Central memory CD8-positive, alpha-beta T cell (primary cell): ENCODE results near the gene NBAS.
A peak's percentile ranks its signal among the peaks of the same experiment; 100 is the strongest.

Source experiments
- ATAC-seq: fragments of 150-1000 bp; cut with Tn5 transposase; replicated peaks from 2 replicates; pipeline ENCODE4 v1.10.0; 2022; ENCODE audit warnings: mild to moderate bottlenecking, moderate FRiP score, moderate number of reproducible peaks; ENCODE audit not compliant: poor library complexity, severe bottlenecking; ENCODE audit errors: extremely low read depth
- DNase-seq, 2 donors: peaks; one replicate each; pipeline ENCODE4 v3.0.0; 2021; ENCODE audit warnings: low spot score in 2 of 2
- H3K27ac Mint-ChIP-seq: one replicate; pipeline ENCODE4 v1.8.0; 2022; ENCODE audit warnings: low read depth, mild to moderate bottlenecking, moderate library complexity, mixed read lengths
- H3K27me3 Mint-ChIP-seq: one replicate; pipeline ENCODE4 v1.8.0; 2022; ENCODE audit warnings: mixed read lengths
- H3K36me3 Mint-ChIP-seq: one replicate; pipeline ENCODE4 v1.8.0; 2022; ENCODE audit warnings: mild to moderate bottlenecking, moderate library complexity, mixed read lengths; ENCODE audit not compliant: insufficient read depth
- H3K4me1 Mint-ChIP-seq: one replicate; pipeline ENCODE4 v1.8.0; 2022; ENCODE audit warnings: mixed read lengths
- H3K4me3 Mint-ChIP-seq: one replicate; pipeline ENCODE4 v1.8.0; 2022; ENCODE audit warnings: mild to moderate bottlenecking, moderate library complexity, mixed read lengths
- H3K9me3 Mint-ChIP-seq: one replicate; pipeline ENCODE4 v1.8.0; 2022; ENCODE audit warnings: mixed read lengths

NBAS gene

DNA sequence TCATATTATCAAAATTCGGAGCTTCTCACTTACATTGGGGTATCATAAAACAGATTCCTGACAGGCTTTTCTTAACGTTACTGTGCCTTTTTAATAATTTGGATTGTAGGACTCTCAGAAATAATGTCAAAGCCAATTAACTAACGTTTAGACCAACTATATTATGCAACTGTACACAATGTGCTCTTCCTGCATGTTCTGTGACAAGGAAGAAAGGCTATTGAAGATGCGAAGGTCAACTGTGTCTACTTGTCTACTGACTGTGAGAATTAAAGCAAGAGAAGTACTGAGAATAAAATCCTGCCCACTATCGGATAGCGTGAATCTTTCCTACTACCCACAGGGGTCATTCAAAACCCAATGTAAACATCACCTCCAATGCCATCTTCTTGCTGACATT is 393.0 kb downstream of the NBAS start:
- no peaks in the 10 kb centered on the region for H3K9me3 Mint-ChIP-seq
- H3K27ac Mint-ChIP-seq: no peak overlapping the region
- H3K27me3 Mint-ChIP-seq: no peaks in the 10 kb centered on the region
- DNase-seq (no peak), ATAC-seq (no peak)
- H3K4me3 Mint-ChIP-seq: no peak overlapping the region
- peaks cover 15% of the 10 kb centered on the region for H3K36me3 Mint-ChIP-seq
- no peaks in the 10 kb centered on the region for H3K4me1 Mint-ChIP-seq

DNA sequence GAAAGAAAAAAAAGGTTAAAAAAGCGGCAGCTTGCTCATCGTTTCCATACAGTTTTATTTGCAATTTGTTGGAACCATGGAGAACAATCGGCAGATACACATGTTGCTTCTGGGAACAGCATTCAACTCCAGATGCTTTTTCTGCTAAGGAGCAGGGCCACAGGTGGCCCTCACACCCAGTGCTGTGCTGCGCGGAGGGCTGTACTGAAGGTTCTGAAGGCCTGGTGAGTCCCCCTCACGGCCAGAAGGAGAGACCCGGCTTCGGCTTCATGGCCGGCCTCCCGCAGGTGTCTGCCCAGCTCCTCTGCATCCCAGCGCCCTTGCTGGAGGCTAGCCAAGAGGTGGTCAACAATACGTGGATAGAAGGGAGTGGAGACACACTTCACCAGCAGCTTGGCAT is 394.3 kb downstream of the NBAS start:
- H3K4me1 Mint-ChIP-seq: no peaks in the 10 kb centered on the region
- DNase-seq: no peak
- peaks cover 15% of the 10 kb centered on the region for H3K36me3 Mint-ChIP-seq
- H3K27me3 Mint-ChIP-seq: no peaks in the 10 kb centered on the region
- no peak overlapping the region for H3K4me3 Mint-ChIP-seq
- no peaks in the 10 kb centered on the region for H3K9me3 Mint-ChIP-seq
- ATAC-seq: no peak
- H3K27ac Mint-ChIP-seq: no peak overlapping the region

GRCh38 chr2:15163326-15163725 is 397.8 kb downstream of the NBAS start:
- DNase-seq (no peak), ATAC-seq (no peak)
- H3K27me3 Mint-ChIP-seq: no peaks in the 10 kb centered on the region
- H3K36me3 Mint-ChIP-seq: peaks cover 8% of the 10 kb centered on the region
- H3K9me3 Mint-ChIP-seq: no peaks in the 10 kb centered on the region
- H3K4me1 Mint-ChIP-seq: peaks cover 11% of the 10 kb centered on the region
- no peak overlapping the region for H3K27ac Mint-ChIP-seq
- no peak overlapping the region for H3K4me3 Mint-ChIP-seq

- ATAC-seq (no peak), DNase-seq (no peak)
- H3K4me1 Mint-ChIP-seq: peaks cover 11% of the 10 kb centered on the region
- peaks cover 8% of the 10 kb centered on the region for H3K36me3 Mint-ChIP-seq
- H3K27ac Mint-ChIP-seq: no peak overlapping the region
- H3K27me3 Mint-ChIP-seq: no peaks in the 10 kb centered on the region
- no peaks in the 10 kb centered on the region for H3K9me3 Mint-ChIP-seq
- no peak overlapping the region for H3K4me3 Mint-ChIP-seq
Observed at GRCh38 chr2:15162620-15163019, 398.5 kb downstream of the NBAS start.

DNA sequence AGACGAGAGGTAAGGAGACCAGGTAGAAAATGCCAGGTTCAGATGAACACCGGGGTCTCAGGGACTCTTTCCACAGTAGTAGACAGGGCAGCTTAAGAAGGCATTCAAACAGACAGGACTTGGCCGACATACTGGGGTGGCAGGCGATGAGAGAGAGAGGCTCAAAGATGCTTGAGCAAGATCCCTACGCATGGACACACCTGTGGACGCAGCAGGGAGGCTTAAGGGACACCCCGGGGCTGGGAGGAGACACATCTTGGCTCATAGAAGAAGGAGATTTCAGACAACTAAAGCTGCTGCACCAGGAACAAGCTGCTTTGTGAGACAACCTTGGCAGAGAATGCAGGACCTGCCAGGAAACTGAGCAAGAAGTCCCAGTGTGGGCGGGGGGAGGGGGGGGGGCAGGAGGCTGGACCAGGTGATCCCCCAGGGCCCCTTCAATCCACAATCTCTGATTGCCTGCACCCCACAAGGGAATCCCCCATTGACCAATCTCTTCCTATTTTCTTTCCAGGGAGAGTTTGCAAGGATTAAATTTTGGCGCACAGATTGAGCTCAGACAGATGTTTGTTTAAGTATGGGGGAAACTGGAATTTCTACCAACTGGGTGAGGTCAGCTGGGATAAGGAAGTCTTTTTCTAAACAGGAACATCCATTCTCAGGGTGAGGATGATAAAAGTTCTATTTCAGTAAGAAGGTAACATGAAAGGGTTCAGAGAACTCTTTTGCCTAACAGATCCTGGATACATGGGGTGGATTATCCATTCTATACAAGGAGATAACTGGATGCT is 400.7 kb downstream of the NBAS start:
- DNase-seq (no peak), ATAC-seq (no peak)
- Mint-ChIP-seq H3K9me3 (no peaks in the 10 kb centered on the region), H3K4me3 (no peak overlapping the region), H3K27me3 (no peaks in the 10 kb centered on the region), H3K36me3 (peaks cover 4% of the 10 kb centered on the region), H3K4me1 (peaks cover 11% of the 10 kb centered on the region), H3K27ac (peak overlapping the region; percentile 53)

DNA sequence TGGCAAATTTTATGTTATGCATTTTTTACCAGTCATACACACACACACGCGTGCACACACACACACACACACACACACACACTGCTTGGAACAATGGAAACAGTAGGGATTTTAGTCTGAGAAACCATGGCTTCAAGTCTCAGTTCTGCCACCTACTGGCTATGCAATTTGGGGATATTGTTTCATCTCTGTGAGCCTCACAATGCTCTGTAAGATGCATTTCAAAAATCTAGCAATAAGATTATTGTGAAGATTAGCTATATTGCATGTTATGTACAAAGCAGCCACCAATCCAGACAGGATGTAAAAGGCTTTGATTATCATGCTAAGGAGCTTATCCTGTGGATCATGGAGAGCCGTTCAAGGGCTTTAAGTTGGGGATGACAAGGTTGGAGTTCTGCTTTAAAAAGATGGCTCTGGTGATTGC is 401.4 kb downstream of the NBAS start:
- Mint-ChIP-seq H3K36me3 (peaks cover under 1% of the 10 kb centered on the region), H3K4me1 (peaks cover 11% of the 10 kb centered on the region), H3K9me3 (no peaks in the 10 kb centered on the region), H3K4me3 (no peak overlapping the region), H3K27me3 (no peaks in the 10 kb centered on the region), H3K27ac (peak overlapping the region; percentile 53)
- ATAC-seq (no peak), DNase-seq (no peak)

DNA sequence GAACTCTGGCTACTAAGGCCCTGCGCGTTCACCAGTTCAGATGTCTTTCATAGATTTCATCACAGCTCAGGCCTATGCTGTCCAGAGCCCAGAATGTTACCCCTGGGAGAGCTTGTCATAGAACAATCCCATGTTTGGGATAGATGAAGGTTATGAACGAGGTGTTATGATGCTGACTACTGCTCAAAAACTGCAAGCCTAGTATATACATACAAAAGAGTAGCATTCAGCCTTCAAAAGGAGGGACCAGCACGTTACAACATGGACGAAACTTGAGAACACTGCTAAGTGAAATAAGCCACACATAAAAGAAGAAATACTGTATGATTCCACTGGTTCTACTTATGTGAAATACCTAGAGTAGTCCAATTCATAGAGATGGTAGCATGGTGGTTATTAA is 401.9 kb downstream of the NBAS start:
- Mint-ChIP-seq H3K27ac (no peak overlapping the region), H3K4me3 (no peak overlapping the region), H3K27me3 (no peaks in the 10 kb centered on the region), H3K36me3 (no peaks in the 10 kb centered on the region), H3K9me3 (no peaks in the 10 kb centered on the region), H3K4me1 (peaks cover 11% of the 10 kb centered on the region)
- ATAC-seq (no peak), DNase-seq (no peak)

DNA sequence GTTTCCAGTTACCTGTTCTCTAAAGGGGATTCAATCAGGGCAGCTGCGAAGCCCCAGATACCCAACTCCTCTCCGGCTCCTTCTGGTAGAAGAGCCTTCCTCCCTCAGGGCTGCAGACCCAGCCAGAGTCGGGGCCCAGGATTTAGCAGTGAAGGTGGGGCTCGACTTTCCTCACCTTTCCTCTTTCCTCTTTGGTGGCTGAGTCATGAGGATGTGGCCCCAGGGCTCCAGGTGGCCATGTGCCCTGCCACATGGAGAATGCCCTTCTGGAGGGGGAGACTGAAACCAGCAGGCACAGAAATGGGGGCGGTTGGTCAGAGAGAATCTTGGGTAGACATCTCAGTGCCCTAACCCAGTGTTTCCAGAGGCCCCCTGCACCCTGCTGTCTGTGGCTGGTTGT is 402.6 kb downstream of the NBAS start:
- no peaks in the 10 kb centered on the region for H3K9me3 Mint-ChIP-seq

GRCh38 chr2:15158100-15158499 is 403.0 kb downstream of the NBAS start:
- H3K4me1 Mint-ChIP-seq: peaks cover 11% of the 10 kb centered on the region
- ATAC-seq (no peak), DNase-seq (no peak)
- no peaks in the 10 kb centered on the region for H3K27me3 Mint-ChIP-seq
- H3K27ac Mint-ChIP-seq: no peak overlapping the region
- no peaks in the 10 kb centered on the region for H3K36me3 Mint-ChIP-seq
- no peak overlapping the region for H3K4me3 Mint-ChIP-seq
- H3K9me3 Mint-ChIP-seq: no peaks in the 10 kb centered on the region

More for the DNA sequence above, 402.6 kb downstream of the NBAS start:
- no peaks in the 10 kb centered on the region for H3K27me3 Mint-ChIP-seq
- no peaks in the 10 kb centered on the region for H3K36me3 Mint-ChIP-seq
- H3K4me3 Mint-ChIP-seq: no peak overlapping the region
- peaks cover 11% of the 10 kb centered on the region for H3K4me1 Mint-ChIP-seq
- DNase-seq: no peak
- no peak overlapping the region for H3K27ac Mint-ChIP-seq
- ATAC-seq: no peak

DNA sequence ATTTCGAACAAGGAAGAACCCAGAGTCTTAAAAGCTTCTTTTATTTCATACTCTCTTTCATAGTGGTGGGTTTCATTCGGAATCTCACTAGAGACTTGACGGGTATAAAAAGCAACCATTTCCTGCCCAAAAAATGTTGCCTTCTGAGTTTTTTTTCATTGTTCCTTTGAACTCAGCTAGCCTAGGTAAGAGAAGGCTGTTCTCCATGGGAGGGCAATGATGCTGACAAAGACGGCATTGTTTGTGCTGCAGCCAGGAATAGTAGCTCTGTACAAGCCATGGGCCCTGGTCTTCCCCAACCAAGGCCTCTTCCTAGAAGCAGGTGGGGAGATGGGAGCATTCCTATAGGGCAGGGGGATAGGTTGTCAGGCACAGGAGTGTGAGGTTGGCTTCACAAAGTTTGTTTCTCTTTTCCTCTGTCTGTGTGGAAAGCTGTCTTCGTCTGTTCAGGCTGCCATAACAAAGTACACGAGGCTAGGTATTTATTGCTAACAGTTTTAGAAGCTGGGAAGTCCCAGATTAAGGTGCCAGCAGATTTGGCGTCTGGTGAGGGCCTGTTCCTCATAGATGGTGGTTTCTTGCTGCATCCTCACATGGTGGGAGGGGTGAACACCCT is 405.1 kb downstream of the NBAS start:
- no peak for ATAC-seq
- Mint-ChIP-seq H3K4me3 (no peak overlapping the region), H3K27ac (no peak overlapping the region), H3K9me3 (no peaks in the 10 kb centered on the region), H3K27me3 (no peaks in the 10 kb centered on the region), H3K4me1 (peaks cover 11% of the 10 kb centered on the region), H3K36me3 (no peaks in the 10 kb centered on the region)
- no peak for DNase-seq

- ATAC-seq: no peak
- DNase-seq: no peak
- Mint-ChIP-seq H3K4me1 (peaks cover 2% of the 10 kb centered on the region), H3K27me3 (no peaks in the 10 kb centered on the region), H3K9me3 (no peaks in the 10 kb centered on the region), H3K27ac (no peak overlapping the region), H3K4me3 (no peak overlapping the region), H3K36me3 (no peaks in the 10 kb centered on the region)
Observed at GRCh38 chr2:15154297-15154696, 406.8 kb downstream of the NBAS start.

DNA sequence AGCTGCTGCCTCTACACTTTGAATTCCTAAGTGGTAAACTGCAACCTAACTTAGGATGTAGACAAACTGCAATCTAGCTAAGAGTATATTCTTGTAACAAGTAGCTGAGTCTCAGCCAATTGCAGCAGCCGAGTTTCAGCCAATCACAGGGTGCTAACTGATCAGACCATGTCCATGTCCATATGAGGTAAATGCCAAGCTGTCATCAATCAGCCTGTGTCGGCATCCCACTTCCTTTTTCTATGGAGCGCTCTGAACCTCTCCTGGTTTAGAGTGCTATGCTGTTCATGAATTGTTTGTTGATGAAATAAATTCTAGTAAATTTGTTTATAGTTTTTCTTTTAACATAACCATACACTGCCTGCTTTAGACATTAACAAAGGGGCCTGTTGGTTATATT is 408.8 kb downstream of the NBAS start:
- no peaks in the 10 kb centered on the region for H3K9me3 Mint-ChIP-seq
- H3K27ac Mint-ChIP-seq: no peak overlapping the region
- H3K4me3 Mint-ChIP-seq: no peak overlapping the region
- ATAC-seq (no peak), DNase-seq (no peak)
- no peaks in the 10 kb centered on the region for H3K27me3 Mint-ChIP-seq
- no peaks in the 10 kb centered on the region for H3K4me1 Mint-ChIP-seq
- no peaks in the 10 kb centered on the region for H3K36me3 Mint-ChIP-seq

DNA sequence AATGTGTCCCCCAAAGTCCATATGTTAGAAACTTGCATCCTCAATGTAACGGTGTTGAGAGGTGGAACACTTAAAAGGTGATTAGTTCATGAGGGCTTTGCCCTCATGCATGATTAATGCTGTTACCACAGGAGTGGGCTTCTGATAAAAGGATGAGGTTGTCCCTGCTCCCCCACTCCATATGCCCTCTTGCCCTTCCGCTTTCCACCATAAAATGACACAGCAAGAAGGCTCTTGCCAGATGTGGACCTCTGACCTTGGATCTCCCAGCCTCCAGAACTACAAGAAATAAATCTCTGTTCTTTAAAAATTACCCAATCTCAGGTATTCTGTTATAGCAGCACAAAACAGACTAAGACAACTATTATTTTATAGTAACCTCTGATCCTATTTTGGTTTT is 412.1 kb downstream of the NBAS start:
- ATAC-seq (no peak), DNase-seq (no peak)
- Mint-ChIP-seq H3K4me3 (no peak overlapping the region), H3K9me3 (no peaks in the 10 kb centered on the region), H3K27ac (no peak overlapping the region), H3K36me3 (no peaks in the 10 kb centered on the region), H3K27me3 (no peaks in the 10 kb centered on the region), H3K4me1 (no peaks in the 10 kb centered on the region)
